T-cell (primary cell): ENCODE data around the gene AASDH. TPM values are rescaled to one million over a fixed set of nuclear protein-coding genes. Genes with fewer than 3 reads are reported as not detected.

ENCODE experiments used
- ATAC-seq, 4 experiments: fragments of 200-7000 bp in 3 of 4; fragments of 150-1000 bp in 1 of 4; cut with Tn5 transposase; replicated peaks in 1 of 4; 1 replicate in 3 of 4; 2 replicates in 1 of 4; pipeline ENCODE4 v1.10.0; 2021; ENCODE audit warnings: moderate library complexity in 3 of 4, mild to moderate bottlenecking in 2 of 4, moderate number of reproducible peaks in 1 of 4
- CTCF ChIA-PET, 2 donors: fragments of 300-600 bp; sonication (Branson Sonifier 250); formaldehyde crosslinking; loops; one replicate each; lab custom pipeline; 2022; ENCODE audit warnings: antibody characterized with exemption in 2 of 2; lab: Charles Lee
- POLR2A ChIA-PET, 2 donors: fragments of 300-600 bp; sonication (Branson Sonifier 250); formaldehyde crosslinking; loops; one replicate each; lab custom pipeline; 2022; ENCODE audit warnings: antibody characterized with exemption in 2 of 2; lab: Charles Lee
- DNase-seq, 35 experiments: peaks; one replicate each; pipeline versions ENCODE4 v3.0.0 to v3.0.0-alpha.2; 2013 to 2023
- H3K27ac ChIP-seq: one replicate; pipeline ENCODE4 v1.5.1; 2013; ENCODE audit warnings: low read length
- H3K27me3 ChIP-seq, 2 experiments: replicated peaks in 1 of 2; 1 replicate in 1 of 2; 2 replicates in 1 of 2; pipeline versions ENCODE4 v1.6.1 to v1.7.0; 2013; ENCODE audit warnings: low read length in 1 of 2, mixed read lengths in 1 of 2; ENCODE audit not compliant: control insufficient read depth in 2 of 2, insufficient read depth in 2 of 2; ENCODE audit errors: extremely low read depth in 1 of 2
- H3K36me3 ChIP-seq, 2 donors: 1 replicate in 1 of 2; 2 replicates in 1 of 2; pipeline versions ENCODE4 v1.6.1 to v1.7.0; 2013; ENCODE audit warnings: low read length in 1 of 2; ENCODE audit not compliant: control insufficient read depth in 2 of 2, insufficient read depth in 1 of 2; ENCODE audit errors: extremely low read depth in 1 of 2
- H3K4me1 ChIP-seq, 2 experiments: 1 replicate in 1 of 2; 2 replicates in 1 of 2; pipeline versions ENCODE4 v1.6.1 to v1.7.0; 2013; ENCODE audit warnings: low read length in 2 of 2, mixed read lengths in 1 of 2; ENCODE audit not compliant: insufficient read depth in 2 of 2, control insufficient read depth in 1 of 2; ENCODE audit errors: extremely low read depth in 1 of 2
- H3K4me3 ChIP-seq, 2 donors: 1 replicate in 1 of 2; 2 replicates in 1 of 2; pipeline versions ENCODE4 v1.5.1 to v1.7.0; 2013; ENCODE audit warnings: mild to moderate bottlenecking in 2 of 2, low read length in 1 of 2, moderate library complexity in 1 of 2; ENCODE audit not compliant: control insufficient read depth in 1 of 2; ENCODE audit errors: extremely low read depth in 1 of 2
- H3K9me3 ChIP-seq: 2 replicates; pipeline ENCODE4 v1.7.0; 2013
- H3K27ac Mint-ChIP-seq, 2 donors: one replicate each; pipeline ENCODE4 v1.8.0; 2020 to 2021; ENCODE audit warnings: mild to moderate bottlenecking in 2 of 2, mixed read lengths in 2 of 2
- H3K27me3 Mint-ChIP-seq, 2 donors: one replicate each; pipeline ENCODE4 v1.8.0; 2021 to 2022; ENCODE audit warnings: mixed read lengths in 2 of 2
- H3K36me3 Mint-ChIP-seq: one replicate; pipeline ENCODE4 v1.8.0; 2021; ENCODE audit warnings: mixed read lengths
- H3K4me1 Mint-ChIP-seq, 3 donors: one replicate each; pipeline ENCODE4 v1.8.0; 2020 to 2022; ENCODE audit warnings: mixed read lengths in 3 of 3, mild to moderate bottlenecking in 1 of 3
- H3K4me3 Mint-ChIP-seq, 3 donors: one replicate each; pipeline ENCODE4 v1.8.0; 2020 to 2022; ENCODE audit warnings: mild to moderate bottlenecking in 3 of 3, mixed read lengths in 3 of 3, moderate library complexity in 3 of 3
- H3K9me3 Mint-ChIP-seq, 3 donors: one replicate each; pipeline ENCODE4 v1.8.0; 2020 to 2022; ENCODE audit warnings: mixed read lengths in 3 of 3
- WGBS: methylation state at CpG from one replicate; pipeline ENCODE4 v1.1.5; 2013; ENCODE audit warnings: missing lambda C conversion rate; ENCODE audit not compliant: insufficient coverage; 5-methylcytosine and 5-hydroxymethylcytosine counted together
- total RNA-seq, 35 experiments: library from RNA in 6 of 35; stranded (reverse) in 6 of 35; fragments of 120-200 nt in 1 of 35; gene quantifications; one replicate each; pipeline versions ENCODE4 v1.2.1 to v1.2.4 and lab custom pipeline; 2013 to 2026

The AASDH gene, protein sequence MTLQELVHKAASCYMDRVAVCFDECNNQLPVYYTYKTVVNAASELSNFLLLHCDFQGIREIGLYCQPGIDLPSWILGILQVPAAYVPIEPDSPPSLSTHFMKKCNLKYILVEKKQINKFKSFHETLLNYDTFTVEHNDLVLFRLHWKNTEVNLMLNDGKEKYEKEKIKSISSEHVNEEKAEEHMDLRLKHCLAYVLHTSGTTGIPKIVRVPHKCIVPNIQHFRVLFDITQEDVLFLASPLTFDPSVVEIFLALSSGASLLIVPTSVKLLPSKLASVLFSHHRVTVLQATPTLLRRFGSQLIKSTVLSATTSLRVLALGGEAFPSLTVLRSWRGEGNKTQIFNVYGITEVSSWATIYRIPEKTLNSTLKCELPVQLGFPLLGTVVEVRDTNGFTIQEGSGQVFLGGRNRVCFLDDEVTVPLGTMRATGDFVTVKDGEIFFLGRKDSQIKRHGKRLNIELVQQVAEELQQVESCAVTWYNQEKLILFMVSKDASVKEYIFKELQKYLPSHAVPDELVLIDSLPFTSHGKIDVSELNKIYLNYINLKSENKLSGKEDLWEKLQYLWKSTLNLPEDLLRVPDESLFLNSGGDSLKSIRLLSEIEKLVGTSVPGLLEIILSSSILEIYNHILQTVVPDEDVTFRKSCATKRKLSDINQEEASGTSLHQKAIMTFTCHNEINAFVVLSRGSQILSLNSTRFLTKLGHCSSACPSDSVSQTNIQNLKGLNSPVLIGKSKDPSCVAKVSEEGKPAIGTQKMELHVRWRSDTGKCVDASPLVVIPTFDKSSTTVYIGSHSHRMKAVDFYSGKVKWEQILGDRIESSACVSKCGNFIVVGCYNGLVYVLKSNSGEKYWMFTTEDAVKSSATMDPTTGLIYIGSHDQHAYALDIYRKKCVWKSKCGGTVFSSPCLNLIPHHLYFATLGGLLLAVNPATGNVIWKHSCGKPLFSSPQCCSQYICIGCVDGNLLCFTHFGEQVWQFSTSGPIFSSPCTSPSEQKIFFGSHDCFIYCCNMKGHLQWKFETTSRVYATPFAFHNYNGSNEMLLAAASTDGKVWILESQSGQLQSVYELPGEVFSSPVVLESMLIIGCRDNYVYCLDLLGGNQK
- total RNA-seq (10 to 100 TPM; 13.3 to 17.7 (median 16.0) TPM), total RNA-seq (lab: John Stamatoyannopoulos, UW) (8.2 to 41.9 (median 21.9) reads per million in 29 experiments)
- total RNA-seq (2013): 20.0 TPM

DNA sequence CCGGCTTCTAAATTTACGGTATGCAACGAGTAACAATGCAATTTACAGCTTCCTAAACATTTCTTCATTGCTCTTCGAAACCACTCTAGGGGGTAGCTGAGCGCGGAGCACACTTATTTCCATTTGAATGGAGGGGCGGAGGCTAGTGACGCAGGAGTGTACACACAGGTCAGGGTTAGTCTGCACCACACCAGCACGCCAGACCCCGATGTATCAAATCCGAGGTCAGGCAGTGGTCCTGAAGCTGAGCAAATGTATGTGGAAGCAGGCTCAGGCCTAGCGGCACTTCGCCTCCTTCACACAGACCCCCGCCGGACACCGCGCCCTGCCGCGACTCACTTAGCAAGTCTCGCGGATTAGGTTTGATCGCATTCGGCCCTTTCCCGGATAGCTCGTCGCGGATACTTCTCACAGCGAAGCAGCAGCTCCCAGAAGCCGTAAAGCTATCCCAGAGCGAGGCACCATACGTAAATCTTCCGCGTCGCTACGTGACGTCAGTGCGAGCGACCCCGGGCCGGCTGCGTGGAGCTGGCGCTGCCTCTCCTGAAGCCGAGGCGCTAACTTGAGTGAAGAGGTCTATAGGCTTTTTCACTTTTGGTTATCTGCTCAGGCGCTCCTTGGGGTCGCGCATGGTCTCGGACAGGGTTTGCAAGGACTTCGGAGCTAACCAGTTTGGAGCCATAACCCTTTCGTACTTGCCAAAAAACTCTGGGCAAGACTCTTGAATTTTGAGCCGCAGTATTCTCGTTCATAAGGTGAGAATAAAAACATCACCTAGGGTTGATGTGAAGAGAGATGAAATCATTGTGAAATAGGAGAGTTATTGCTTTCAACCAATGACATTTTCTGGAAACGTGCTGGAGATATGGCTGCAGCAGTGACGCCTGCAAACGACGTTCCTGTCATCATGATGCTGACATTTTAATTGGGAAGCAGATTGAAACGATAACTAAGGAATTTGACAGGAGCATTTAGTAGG is at the start of gene AASDH:
Gene AASDH (minus strand): TSS at position 469 of the 979 bp plus-strand sequence. CDS start 3,192 bp downstream, outside the sequence.
- H3K36me3 Mint-ChIP-seq: no peaks in the 10 kb centered on the region
- H3K9me3 Mint-ChIP-seq: no peaks in the 10 kb centered on the region

DNA sequence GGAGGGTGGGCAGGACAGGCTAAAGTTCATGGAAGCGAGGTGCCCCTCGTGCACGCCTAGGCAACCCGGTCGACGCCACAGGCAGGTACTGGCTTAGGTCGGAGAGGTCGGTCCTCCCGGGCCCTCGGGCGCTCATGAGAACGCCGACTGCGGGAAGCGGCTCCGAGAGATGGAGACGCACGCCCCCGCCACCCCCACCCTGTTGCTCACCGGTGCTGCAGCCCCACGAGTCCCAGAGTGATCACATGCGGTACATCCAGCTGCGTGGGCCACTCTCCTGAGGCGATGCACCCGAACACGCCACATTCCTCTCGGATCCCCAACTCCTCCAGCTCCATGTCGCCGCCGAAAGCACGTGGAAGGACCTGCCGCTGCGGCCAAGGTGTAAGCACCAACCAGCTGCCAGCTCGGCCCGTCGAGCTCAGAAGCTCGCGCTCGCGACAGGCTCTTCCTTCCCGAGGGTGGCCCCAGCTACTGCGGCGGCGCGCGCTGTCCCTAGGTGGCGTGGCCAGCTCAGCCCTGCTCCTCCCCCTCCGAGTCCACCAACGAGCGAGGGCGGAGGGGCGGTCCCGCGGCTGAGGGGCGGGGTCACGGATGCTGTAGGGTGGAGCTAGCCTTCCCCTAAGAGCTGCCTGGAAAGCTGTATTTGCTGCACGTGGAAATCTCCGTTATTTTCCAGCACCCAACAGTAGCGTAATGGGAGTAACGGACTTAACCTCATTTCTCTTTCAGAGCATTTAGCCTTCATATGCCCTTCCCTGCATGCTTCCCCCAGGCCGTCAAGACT is 48.0 kb upstream of the AASDH start, which contains the start of gene PPAT:
Gene PPAT (minus strand): TSS at position 476 of the 787 bp plus-strand sequence. CDS start 138 bp downstream, at position 338.
- ATAC-seq (peak; percentile 80 to 87 (median 83)), DNase-seq (peak; percentile 95 to 100 (median 98))
- H3K36me3 ChIP-seq: peaks cover 0 to 5% of the 10 kb centered on the region in 2 donors
- H3K4me1 Mint-ChIP-seq: peaks cover 41 to 54% (median 45%) of the 10 kb centered on the region in 3 donors
- no peaks in the 10 kb centered on the region for H3K9me3 ChIP-seq
- H3K4me1 ChIP-seq: peaks cover 16 to 24% of the 10 kb centered on the region in 2 experiments
- H3K9me3 Mint-ChIP-seq: no peaks in the 10 kb centered on the region
- ChIA-PET CTCF (interaction anchor here (0.5 to 5.1 kb wide), 24 partner anchors 10 to 1040 kb away, joined by 3 to 74 read pairs (median 6); partner anchors contain the start of genes AASDH (in 1 of the 2), CEP135 (in 1 of the 2), NOA1 (in 1 of the 2) and REST (in 1 of the 2)), POLR2A (interaction anchor here (0.7 to 4.6 kb wide), 7 partner anchors 31 to 891 kb away, joined by 3 to 37 read pairs (median 9); partner anchors contain the start of genes AASDH (in 2 of the 2), NOA1 (in 1 of the 2) and POLR2B (in 1 of the 2))
- H3K4me3 Mint-ChIP-seq: peak within 1 kb of the TSS; percentile 89 to 93 (median 90)
- H3K27me3 ChIP-seq: no peaks in the 10 kb centered on the region
- H3K27me3 Mint-ChIP-seq: no peaks in the 10 kb centered on the region
- under 1% methylated on average over 45 of the region's 61 CpGs for WGBS
- peak within 1 kb of the TSS; percentile 86 for H3K27ac ChIP-seq
- peak within 1 kb of the TSS; percentile 88 to 94 for H3K4me3 ChIP-seq
- peak within 1 kb of the TSS; percentile 97 to 98 for H3K27ac Mint-ChIP-seq
- no peaks in the 10 kb centered on the region for H3K36me3 Mint-ChIP-seq

More for the DNA sequence above, at the start of gene AASDH:
- Mint-ChIP-seq H3K4me3 (peak within 1 kb of the TSS; percentile 88 to 98 (median 91)), H3K4me1 (peaks cover 40 to 56% (median 52%) of the 10 kb centered on the region in 3 donors), H3K27ac (peak within 1 kb of the TSS; percentile 95 to 99), H3K27me3 (no peaks in the 10 kb centered on the region)
- Histone ChIP-seq H3K36me3 (no peaks in the 10 kb centered on the region), H3K9me3 (no peaks in the 10 kb centered on the region), H3K27me3 (no peaks in the 10 kb centered on the region), H3K4me1 (peaks cover 11 to 15% of the 10 kb centered on the region in 2 experiments), H3K27ac (peak within 1 kb of the TSS; percentile 97), H3K4me3 (peak within 1 kb of the TSS; percentile 76 to 95)
- WGBS: 0% methylated on average over 49 of the region's 57 CpGs
- ChIA-PET POLR2A (interaction anchor here (0.5 to 3.0 kb wide), 14 partner anchors 17 to 989 kb away, joined by 3 to 37 read pairs (median 5); partner anchors contain the start of genes NOA1 (in 2 of the 2), PPAT (in 2 of the 2), PAICS (in 1 of the 2) and POLR2B (in 1 of the 2)), CTCF (interaction anchor here (0.6 to 2.2 kb wide), 16 partner anchors 9 to 1703 kb away, joined by 3 to 27 read pairs (median 4); partner anchors contain the start of genes REST (in 2 of the 2), CEP135 (in 1 of the 2), NOA1 (in 1 of the 2) and PAICS (in 1 of the 2))
- DNase-seq (peak; percentile 90 to 98 (median 94)), ATAC-seq (peak; percentile 88 to 92 (median 89))

DNA sequence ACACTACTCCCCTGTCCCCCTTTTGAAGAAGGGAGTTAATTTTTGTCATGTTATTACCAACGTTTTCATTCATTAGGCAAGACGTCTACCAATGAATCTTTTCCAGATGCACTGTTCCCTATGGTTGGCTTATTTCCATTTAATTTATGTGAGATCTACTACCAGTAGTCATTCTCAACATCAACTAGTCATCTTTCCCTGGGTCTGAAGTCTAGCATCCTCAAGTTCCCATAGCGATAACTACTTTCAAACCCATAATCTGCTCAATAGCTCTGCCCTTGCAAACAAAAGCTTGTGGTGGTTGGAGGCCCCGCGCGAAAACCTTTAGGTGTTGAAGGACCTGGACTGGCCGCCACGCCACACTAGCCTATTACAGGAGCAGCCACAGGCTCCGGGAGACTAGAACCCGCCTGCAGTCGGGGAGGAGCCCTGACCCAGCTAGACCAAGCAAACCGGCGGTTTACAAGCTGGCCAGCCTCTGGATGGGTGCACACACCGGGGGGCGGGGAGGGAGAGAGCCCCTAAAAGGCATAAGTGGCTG is 47.4 kb upstream of the AASDH start:
- H3K36me3 ChIP-seq: peaks cover 0 to 2% of the 10 kb centered on the region in 2 donors
- no peaks in the 10 kb centered on the region for H3K27me3 ChIP-seq
- Mint-ChIP-seq H3K4me3 (peak overlapping the region; percentile 89 to 93 (median 90)), H3K4me1 (peaks cover 37 to 53% (median 41%) of the 10 kb centered on the region in 3 donors), H3K27me3 (no peaks in the 10 kb centered on the region), H3K27ac (peak overlapping the region; percentile 66 to 98), H3K9me3 (no peaks in the 10 kb centered on the region), H3K36me3 (no peaks in the 10 kb centered on the region)
- H3K9me3 ChIP-seq: no peaks in the 10 kb centered on the region
- peaks cover 16 to 24% of the 10 kb centered on the region in 2 experiments for H3K4me1 ChIP-seq
- H3K4me3 ChIP-seq: peak overlapping the region; percentile 88 to 94
- ChIA-PET POLR2A (interaction anchor here (0.6 to 4.6 kb wide), 5 partner anchors 32 to 544 kb away, joined by 8 to 37 read pairs (median 12); partner anchors contain the start of genes AASDH (in 2 of the 2), NOA1 (in 1 of the 2) and POLR2B (in 1 of the 2)), CTCF (interaction anchor here (0.6 to 5.1 kb wide), 16 partner anchors 9 to 543 kb away, joined by 3 to 74 read pairs (median 7); partner anchors contain the start of genes REST (in 2 of the 2), AASDH (in 1 of the 2), CEP135 (in 1 of the 2) and NOA1 (in 1 of the 2))
- 0% methylated on average over 11 of the region's 15 CpGs for WGBS
- DNase-seq (peak in 7 of 35 experiments; percentile 0 to 33 (median 3)), ATAC-seq (no peak)
- peak overlapping the region; percentile 86 for H3K27ac ChIP-seq

DNA sequence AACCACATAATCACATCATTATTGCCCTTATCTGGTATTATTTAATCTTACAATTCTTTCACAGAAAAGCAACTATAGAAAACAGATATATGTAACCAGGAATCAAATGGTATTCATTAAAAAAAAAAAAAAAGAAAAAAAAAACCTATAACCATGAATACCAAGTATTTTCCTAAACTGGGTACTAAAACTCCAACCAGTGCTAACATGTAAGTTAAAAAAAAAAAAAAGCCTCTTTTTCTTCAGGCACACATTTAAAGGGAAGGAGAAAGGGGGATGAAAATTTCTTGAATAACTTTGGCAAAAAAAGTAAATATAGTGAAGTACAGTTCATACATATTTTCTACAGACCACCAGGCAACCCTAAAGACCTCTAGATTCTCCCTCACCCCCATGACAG is 46.0 kb upstream of the AASDH start:
- H3K27me3 Mint-ChIP-seq: no peaks in the 10 kb centered on the region
- Histone ChIP-seq H3K27ac (no peak overlapping the region), H3K9me3 (no peaks in the 10 kb centered on the region), H3K4me3 (no peak overlapping the region), H3K36me3 (no peaks in the 10 kb centered on the region), H3K4me1 (peaks cover 16 to 24% of the 10 kb centered on the region in 2 experiments), H3K27me3 (no peaks in the 10 kb centered on the region)
- ChIA-PET POLR2A (interaction anchor here (0.6 to 0.8 kb wide), 5 partner anchors 19 to 1473 kb away, joined by 3 to 9 read pairs (median 3); no protein-coding TSS in a partner anchor), CTCF (interaction anchor here (0.7 to 5.1 kb wide), 5 partner anchors 9 to 484 kb away, joined by 3 to 74 read pairs (median 5); no protein-coding TSS in a partner anchor)
- peaks cover 32 to 56% (median 35%) of the 10 kb centered on the region in 3 donors for H3K4me1 Mint-ChIP-seq
- no peaks in the 10 kb centered on the region for H3K36me3 Mint-ChIP-seq
- DNase-seq (no peak), ATAC-seq (no peak)
- H3K9me3 Mint-ChIP-seq: no peaks in the 10 kb centered on the region
- H3K4me3 Mint-ChIP-seq: peak overlapping the region in 1 of 3 donors; percentile 89
- no peak overlapping the region for H3K27ac Mint-ChIP-seq
